Omental fat pad (tissue), 4 donors: ENCODE data around the gene FANCE. TPM values are rescaled to one million over a fixed set of nuclear protein-coding genes. Genes with fewer than 3 reads are reported as not detected.

Source experiments
- ATAC-seq: fragments of 150-250 bp; one replicate; pipeline ENCODE4 v1.9.1; 2016; ENCODE audit warnings: mild to moderate bottlenecking, moderate library complexity; ENCODE audit not compliant: low FRiP score
- DNase-seq: peaks from one replicate; pipeline ENCODE4 v3.0.0-alpha.2; 2019; ENCODE audit warnings: low spot score
- CTCF ChIP-seq, 3 donors: fragments of 450-650 bp; IDR thresholded peaks; one replicate each; pipeline ENCODE4 v1.5.1; 2016 to 2017; ENCODE audit warnings: antibody characterized with exemption in 3 of 3, mild to moderate bottlenecking in 3 of 3, moderate library complexity in 2 of 3
- total RNA-seq, 4 donors: library from RNA; depleted of rRNA; stranded (reverse); fragments of >200 nt; gene quantifications; one replicate each; pipeline ENCODE4 v1.1.0, GENCODE V29; 2016

The FANCE gene
- total RNA-seq, 4 donors from 2014 or later, result 1.9 to 9.6 (median 5.4) TPM

- ATAC-seq (no peak), DNase-seq (no peak)
- TF ChIP-seq CTCF (IDR thresholded peaks at IDR 0.05), result no peak
Observed at GRCh38 chr6:35493307-35493983, 41.3 kb downstream of the FANCE start.

DNA sequence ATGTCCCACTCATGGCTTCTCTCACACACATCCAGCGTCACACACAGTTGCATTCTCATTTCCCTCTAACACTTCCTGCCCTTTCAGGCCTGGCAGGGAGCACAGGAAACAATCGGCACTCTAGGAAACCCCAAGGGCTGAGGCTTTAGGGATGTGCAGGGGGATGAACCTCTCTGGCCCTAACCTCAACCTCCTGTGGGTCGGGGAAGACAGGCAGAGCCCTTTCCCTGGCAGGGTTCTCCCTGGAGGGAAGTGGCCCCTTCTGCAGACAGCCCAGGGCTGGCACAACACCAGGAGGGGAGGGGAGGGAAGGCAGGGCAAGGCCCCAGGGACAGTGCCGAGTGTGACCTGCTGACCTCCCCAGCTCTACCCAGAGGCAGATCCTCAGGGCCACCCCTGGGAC lies 42.0 kb downstream of the FANCE start:
- DNase-seq, result no peak
- no peak for ATAC-seq
- no peak for TF ChIP-seq CTCF (IDR thresholded peaks at IDR 0.05)

- TF ChIP-seq CTCF (IDR thresholded peaks at IDR 0.05), result no peak
- ATAC-seq (no peak), DNase-seq (no peak)
Observed at GRCh38 chr6:35495258-35496035, 43.3 kb downstream of the FANCE start.

DNA sequence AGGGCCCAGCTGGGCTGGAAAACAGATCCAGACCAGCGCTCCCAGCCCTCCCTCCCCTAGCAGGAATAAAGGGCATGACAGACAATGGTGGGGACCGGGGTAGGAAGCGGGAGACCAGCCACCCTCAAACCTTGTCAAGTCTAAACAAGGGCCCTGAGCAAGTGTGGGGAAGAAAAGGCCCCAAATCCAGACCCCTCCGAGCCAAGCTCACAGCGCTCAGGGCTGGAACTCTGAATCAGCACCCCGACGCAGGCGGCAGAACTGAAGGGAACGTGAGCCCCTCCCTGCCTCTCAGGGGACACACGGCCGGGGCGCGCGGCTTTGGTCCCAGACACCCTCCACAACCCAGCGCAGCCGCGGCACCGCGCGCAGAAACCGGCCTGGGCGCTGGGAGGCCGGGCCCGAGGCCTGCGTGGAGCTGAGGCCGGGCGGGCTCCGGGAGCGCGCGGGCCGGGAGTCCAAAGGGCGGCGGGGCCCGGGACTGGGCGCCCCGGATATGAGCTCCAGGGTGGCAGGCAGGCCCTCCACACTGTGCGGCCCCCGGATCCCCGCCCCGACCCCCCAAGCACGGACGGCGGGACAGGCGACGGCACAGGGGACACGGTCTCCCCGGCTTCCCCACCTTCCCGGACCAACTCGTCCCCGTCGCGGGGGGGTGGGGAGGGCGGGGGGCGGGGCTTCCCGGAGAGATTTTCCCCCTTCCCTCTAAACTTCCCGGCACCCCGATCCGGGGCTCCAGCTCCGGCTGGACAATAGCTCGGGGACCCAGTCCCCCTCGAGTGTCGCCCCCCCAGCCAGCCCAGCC lies 44.1 kb downstream of the FANCE start:
- DNase-seq (no peak), ATAC-seq (peak; percentile 20)
- no peak for TF ChIP-seq CTCF (IDR thresholded peaks at IDR 0.05)

DNA sequence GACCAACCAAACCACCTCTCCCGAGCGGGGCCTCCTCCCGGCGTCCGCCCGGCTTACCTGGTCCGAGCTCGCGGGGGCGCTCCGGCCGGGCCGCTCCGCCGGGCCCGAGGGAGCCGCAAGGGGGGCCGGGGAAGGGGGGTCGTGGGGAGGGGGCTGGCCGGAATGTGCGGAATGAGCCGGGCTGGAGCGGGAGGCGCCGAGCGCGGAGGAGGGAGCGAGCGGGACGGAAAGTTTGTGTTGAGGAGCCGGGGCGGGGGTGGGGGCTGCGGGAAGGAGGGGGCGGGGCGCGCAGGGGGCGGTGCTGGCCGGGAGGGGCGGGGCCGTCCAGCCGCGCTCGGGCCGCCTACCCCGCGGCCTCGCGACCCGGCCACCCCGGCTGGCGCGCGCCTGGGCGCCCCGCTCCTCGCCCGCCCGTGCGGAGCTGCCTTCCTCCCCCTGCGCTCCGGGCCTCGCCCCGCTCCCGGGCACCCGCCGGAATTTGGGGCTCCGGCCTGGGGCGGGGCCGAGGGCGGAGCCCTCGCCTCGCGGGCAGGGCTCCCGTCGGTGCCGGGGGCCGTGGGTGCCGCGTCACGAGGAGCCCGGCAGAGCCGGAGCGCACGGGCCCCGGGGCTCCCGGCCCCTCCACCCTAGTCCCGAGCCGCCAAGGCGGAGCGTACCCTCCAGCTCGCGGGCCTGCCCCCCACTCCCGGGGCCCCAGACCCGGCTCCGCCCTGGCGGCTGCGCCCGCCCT lies 44.9 kb downstream of the FANCE start, which contains the start of gene TEAD3:
TSS of gene TEAD3 (minus strand) at position 239 of the 730 bp plus-strand sequence.
- ATAC-seq, result peak; percentile 63
- no peak for TF ChIP-seq CTCF (IDR thresholded peaks at IDR 0.05)
- DNase-seq, result no peak

DNA sequence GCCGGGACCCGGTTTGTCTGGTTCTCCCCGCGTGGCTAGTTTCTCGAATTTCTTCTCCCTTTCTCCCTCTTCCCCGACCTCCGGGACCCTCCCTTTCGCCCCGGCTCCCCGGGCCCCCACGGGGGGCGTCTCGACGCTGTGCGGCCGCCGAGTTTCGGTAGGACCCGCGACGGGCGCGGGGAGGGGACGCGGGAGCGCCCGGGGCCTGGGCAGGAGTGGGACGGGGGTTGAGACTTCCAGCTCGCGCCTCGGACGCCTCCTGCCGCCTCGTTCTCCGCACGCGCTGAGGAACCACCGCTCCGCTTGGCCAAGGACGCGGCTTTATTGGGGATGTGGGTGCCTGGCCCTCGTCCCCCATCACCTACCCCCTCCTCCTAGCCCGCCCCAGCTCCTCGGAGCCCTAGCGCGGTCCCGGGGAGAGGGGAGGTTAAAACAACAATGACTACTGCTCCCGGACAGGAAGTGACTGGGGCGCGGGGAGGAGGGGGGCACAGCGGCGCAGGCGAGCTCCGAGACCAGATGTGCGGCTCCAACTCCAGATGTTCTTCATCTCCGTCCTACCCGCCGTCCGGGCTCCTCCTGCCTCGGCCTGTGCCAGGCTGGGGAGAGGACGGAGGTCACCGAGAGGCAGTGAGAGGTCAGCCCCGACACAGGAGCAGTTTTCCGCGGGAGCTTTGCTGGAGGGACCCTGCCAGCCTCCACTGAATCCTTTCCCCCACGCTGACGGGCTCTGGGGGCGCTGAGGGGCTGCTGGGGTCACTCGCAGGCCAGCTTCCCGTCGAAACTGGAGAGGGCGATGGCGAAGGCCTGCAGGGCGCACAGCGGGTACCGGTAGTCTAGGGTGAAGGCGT lies 45.7 kb downstream of the FANCE start:
- TF ChIP-seq CTCF (IDR thresholded peaks at IDR 0.05), result no peak
- ATAC-seq (peak; percentile 13), DNase-seq (no peak)
